GM21786 (cell line): ENCODE data around the gene DHX8.

Experiments used
- ATAC-seq: cut with Tn5 transposase; IDR thresholded peaks from one replicate; pipeline ENCODE4 v1.9.1; 2021; ENCODE audit not compliant: unreplicated experiment

DHX8 gene

DNA sequence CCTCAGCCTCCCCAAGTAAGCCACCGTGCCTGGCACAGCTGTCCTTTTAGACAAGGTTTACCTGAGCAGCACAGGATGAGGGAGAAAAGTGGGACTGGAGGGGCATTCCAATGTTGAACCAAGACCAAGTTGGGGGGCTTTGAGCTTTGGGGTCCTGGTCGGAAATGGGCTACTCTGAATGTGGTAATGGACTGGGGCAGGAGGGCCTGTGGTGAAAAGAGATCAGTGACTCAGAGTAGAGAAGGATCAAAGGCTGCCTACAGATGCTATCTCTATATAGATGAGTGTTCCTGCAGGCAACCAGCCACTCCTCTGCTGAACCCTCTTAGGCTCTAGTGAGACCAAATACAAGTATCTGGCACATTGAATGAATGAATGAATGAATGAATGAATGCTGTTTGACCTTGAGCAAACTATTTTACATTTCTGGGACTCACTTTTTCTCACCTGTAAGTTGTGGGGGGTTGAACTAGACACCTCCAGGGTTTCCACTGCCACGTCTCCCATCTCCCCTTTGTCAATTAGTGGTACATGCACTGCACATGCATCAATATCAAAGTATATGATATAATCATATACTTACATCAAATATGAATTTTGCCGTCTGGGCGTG is 88.7 kb downstream of the DHX8 start:
- ATAC-seq, result no peak

DNA sequence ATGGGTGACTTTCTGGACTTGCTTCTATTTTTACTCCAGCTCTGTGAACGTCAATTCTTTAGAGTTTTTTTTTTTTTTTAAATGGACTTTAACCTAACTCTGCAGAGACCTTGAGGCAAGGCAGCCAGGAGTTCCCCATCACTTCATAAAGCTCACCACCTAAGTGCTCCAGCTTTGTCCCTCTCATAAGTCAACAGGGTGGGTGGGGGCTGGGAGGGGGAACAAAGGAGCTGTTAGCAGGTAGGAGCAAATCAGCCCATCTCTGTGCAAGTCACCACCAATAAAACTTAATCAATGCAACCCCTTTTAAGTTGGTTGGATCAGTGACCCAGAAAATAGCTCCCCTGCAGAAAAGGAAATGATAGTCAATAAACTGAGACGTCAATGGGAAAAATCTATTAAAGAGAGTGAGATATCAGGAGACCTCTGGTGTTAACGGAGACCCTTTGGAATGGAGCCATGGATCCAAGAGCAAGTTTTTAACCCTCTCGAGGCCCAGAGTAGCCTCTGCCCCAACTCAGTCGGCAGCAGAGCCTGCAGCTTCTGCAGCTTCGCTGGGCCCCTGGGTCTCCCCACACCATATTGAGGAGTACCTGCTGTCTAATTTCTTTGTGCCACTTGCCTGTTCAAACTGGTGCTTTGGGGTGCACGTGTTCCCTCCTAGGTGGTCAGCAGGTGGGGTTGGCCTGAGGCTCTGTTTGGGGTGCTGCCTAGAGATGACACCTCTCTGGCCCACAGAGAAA is 90.0 kb downstream of the DHX8 start:
- ATAC-seq, result no peak

DNA sequence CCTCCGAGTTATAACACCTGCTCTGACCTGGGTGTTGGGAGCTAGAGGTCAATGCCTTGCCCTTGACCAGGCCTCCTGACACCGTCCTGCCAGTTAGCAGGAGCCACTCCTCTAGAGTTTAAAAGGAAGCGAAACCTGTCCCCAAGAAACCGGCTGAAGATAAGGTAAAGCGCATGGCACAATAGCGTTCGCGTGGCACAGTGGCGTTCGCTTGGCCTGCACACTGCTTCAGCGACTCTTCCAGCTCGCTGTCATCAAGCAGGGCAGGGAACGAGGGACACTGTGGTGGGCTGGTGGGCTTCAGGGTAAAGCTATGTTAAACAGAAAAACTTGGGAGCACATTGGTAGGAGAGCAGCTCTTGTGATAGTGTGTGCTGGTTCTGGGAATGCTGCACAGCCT is 90.6 kb downstream of the DHX8 start:
- no peak for ATAC-seq

DNA sequence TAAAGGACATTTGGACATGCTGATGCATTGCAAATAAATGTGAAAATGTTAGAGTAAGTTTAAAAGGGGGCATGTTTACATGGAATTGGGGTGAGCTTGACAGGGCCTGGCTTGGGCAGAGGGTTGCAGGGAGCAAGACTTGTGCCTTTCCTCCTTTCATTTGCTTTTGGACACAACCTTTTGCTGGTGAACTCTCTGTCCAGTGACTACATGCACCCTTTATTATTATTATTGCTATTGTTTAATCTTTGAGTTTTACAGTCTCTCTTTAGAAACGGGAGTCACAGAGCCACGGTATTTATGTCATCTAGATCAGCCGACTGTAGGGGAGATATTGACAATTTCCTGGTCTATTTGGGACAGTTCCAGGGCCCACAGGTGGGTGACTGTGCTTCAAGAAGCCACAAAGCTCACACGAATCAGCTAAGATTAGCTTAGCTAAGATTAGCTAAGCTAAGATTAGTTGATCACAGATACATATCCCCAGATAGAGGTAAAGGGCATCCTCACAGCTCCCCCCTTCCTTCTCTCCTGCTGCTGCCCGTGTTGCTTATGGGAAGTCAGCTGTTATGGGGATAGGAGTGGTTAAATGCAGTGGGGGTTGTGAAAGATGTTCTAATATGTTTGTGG is 91.2 kb downstream of the DHX8 start:
- ATAC-seq, result no peak
